ENCODE results near the gene ANKRD65.
"Not testable (repeated sequence)": the region's sequence is repeated elsewhere in the genome, so short reads cannot be mapped to it uniquely, and the experiment has no call there.

Gene ANKRD65

DNA sequence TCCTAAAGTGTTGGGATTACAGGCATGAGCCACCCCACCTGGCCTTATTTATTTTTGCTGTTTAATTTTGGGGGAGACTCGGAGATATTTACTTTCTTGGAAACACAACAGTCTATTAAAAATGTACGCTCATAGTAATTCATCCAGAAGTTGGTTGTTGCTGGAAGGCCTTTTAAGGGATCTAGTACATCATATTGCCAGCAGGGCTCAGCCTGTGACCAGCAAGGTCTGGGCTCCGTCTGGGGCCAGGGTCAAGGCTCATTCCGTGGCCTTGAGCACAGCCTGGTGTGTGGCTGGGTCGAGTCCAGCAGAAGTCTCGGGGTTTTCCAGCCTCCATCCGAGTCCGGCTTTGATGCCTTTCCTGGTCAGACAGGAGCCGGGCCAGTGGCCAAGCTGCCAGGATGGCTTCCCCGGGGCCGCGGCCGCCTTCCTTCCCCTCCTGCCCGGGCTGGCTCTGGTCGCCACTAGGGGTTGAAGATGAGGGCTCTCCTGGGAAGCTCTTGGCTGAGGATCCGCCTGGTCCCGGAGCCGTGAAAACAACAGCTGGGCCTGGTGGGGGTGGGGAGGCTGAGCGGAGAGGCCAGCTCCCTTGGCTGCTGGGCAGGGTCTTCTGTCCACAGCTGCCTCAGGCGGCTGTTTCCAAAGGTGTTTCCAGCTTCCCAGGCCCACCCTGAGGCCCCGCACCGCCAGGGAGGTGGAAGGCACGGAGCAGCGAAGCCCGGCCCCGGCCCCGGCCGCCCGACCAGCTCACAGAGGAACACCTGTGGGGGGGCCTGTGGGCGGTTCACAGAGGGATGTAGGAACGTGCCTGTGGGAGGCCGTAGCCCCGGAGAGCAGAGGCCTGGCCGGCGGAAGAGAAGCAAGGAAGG lies 9.3 kb upstream of the ANKRD65 start:
- DNase-seq: peak; percentile 51

DNA sequence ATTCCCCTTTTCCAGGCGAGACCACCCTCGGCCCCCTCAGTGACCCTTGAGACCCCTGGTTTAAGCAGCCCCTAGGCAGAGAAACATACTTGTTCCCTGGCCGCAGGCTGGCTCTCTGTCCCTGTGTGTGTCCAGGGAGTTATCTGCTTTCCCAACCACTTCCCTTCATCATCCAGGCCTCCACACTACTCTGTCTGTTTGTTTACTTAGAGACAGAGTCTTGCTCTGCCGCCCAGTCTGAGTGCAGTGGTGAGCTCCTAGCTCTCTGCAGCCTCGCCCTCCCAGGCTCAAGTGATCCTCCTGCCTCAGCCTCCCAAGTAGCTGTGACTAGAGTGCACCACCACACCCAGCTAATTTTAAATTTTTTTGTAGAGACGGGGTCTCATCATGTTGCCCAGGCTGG lies 8.6 kb upstream of the ANKRD65 start:
- DNase-seq: no peak

DNA sequence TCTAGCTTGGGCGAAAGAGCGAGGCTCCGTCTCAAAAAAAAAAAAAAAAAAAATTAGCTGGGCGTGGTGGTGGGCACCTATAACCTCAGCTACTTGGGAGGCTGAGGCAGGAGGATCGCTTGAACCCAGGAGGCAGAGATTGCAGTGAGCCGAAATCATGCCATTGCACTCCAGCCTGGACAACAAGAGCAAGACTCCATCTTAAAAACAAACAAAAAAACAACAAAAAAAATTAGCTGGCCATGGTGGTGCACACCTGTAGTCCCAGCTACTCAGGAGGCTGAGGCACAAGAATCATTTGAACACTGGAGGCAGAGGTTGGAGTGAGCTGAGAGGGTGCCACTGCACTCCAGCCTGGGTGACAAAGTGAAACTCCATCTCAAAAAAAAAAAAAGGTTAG lies 7.9 kb upstream of the ANKRD65 start:
- DNase-seq: not testable (repeated sequence)

DNA sequence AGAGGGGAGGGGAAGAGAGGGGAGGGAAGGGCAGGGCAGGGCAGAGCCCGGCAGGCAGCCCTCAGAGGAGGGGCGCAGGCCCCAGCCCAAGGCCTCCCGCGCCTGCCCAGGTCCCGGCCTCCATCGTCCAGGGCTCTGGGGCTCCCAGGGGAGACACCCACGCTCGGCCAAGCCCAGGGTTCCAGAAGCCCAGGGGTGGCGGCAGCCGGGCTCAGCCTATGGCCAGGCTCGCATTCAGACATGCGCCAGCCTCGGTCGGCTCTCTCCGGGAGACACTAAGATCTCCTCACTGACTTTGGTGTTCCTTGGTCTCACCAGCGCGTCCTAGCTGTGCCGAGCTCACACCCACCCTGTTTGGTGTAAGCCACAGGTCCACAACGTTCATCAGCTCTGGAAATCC lies 7.1 kb upstream of the ANKRD65 start:
- DNase-seq: no peak

DNA sequence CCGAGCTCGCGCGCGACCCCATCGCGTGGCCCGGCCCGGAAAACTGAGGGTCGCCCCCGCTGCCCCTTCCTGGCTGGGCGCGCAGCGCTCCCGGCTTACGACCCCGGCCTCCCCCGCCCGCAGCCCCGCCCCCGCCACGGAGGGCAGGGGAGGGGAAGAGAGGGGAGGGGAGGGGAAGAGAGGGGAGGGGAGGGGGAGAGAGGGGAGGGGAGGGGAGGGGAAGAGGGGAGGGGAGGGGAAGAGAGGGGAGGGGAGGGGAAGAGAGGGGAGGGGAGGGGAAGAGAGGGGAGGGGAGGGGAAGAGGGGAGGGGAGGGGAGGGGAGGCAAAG lies 6.7 kb upstream of the ANKRD65 start:
- no peak for DNase-seq

DNA sequence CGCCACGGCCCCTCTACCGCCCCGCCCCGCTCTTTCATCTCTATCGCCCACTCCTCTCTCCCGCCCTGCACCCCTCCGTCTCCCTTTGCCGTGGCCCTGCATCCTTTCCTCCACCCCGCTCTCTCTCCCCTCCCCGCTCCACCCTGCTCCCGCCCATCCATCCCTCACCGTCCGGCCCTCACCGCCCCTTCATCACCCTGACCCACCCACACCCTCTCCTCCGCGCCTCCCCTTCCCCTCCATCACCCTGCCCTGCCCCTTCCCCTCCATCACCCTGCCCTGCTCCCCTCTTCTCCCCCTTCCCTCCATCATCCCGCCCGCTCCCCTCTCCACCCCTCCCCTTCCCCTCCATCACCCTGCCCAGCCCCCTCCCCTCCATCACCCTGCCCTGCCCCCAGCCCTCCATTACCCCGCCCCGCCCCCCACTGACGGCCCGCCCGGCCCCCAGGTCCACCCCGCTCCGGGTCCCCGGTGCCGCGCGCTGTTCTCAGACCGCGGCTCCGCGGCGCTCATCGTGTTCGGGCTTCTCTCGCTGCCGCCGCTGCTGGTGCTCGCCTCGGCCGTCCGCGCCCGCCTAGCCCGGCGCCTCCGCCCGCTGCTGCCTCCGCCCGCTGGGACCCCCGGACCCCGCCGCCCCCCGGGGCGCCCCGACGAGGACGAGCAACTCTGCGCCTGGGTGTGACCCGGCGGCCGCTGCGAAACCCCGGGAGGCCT lies 6.2 kb upstream of the ANKRD65 start:
- DNase-seq: no peak

DNA sequence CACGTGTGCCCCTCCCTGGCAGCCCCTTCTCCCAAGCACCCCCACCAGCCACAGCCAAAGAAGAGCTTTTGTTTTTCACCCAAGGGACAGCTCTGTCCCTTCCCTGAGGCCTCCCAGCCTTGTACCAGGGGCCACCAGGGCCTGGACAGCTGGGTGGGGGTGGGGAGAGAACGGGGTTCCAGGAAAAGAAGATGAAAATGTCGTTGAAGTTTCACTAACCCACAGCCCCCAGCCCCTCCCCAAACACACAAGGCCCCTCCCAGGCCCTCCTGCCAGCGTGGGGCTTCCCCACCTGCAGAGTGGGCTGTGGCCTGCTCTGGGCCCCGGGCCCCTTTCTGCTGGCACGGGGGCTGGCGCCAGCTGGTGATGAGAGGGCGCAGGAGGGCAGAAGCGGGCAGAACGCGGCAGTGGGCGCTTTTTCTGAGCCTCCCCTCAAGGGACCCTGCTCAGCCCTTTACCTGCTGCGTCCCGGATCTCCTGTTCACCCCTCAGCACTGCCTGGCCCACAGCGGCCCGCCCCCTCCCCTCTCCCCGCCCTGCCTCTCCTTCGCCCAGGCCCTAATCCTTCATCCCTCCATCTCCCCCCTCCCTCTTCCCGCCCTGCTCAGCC lies 5.5 kb upstream of the ANKRD65 start:
- DNase-seq: no peak

DNA sequence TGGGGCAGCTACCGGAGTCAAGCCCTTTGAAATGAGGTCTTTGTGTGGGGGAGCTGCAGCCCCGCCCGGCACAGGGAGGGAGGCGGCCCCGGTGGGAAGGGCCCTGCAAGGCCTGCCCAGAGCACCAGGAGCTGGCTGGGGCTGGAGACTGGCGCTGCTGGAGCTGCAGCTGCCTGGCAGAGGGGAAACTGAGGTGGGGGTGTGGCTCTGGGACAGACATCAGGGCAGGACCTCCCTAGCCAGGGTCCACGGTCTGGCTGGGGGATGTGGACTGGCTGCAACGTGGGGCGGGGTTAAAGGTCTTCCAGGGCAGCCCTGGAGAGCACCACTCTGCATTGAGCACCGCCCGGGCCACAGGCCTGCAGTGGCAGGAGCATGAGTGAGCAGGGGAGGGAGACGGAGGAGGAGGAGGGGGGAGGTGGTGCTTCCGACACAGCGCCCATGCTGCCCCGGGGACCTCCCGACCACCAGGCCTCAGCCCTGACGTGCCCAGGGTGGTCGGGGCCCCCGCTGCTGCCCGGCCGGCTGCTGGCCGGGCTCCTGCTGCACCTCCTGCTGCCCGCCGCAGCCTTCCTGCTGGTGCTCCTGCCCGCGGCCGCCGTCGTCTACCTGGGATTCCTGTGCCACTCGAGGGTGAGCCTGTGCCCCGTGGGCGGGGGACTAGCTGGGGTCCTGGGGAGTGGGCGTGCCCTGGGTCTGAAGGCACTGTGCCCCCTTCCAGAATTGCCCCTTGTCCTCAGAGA lies 4.8 kb upstream of the ANKRD65 start:
- DNase-seq: no peak

DNA sequence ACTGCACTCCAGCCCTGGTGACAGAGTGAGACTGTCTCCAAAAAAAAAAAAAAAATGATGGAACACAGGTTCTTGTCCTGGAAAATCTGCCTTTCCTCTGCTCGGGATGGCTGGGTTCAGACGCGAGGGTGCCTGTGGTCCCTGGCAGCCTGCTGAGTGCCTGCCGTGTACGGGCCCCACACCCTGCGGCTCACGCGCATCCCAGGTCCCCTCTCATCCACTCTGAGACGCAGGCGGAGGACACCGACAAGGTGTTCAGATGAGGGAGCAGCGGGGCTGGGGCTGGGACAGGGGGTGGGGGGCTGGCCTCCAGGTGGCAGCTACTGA lies 4.3 kb upstream of the ANKRD65 start:
- no peak for DNase-seq

DNA sequence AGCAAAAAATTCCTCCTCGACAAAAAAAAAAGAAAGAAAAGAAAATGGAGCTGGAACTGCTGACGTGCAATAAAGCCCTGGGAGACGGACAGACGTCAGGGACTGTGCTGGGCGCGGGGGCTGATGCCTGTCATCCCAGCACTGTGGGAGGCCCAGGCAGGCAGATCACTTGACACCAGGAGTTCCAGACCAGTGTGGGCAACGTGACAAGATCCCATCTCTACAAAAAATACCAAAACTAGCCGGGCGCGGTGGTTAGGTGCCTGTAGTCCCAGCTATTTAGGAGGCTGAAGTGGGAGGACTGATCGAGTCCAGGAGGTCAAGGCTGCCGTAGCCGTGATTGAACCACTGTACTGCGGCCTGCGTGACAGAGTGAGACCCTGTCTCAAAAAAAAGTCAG lies 3.6 kb upstream of the ANKRD65 start:
- DNase-seq: no peak

DNA sequence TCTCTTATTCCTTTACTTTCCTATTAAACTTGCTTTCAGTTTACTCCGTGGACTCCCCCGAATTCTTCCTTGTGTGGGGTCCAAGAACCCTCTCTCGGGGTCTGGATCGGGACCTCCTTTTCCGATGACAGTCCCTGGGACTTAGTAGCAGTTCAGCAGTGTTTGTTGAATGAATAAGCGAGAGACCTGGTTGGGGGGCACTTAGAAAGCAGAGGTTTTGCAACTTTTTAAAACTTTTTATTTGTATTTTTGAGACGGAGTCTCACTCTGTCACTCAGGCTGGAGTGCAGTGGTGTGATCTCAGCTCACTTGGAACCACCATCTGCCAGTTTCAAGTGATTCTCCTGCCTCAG lies 2.1 kb upstream of the ANKRD65 start:
- DNase-seq: no peak

DNA sequence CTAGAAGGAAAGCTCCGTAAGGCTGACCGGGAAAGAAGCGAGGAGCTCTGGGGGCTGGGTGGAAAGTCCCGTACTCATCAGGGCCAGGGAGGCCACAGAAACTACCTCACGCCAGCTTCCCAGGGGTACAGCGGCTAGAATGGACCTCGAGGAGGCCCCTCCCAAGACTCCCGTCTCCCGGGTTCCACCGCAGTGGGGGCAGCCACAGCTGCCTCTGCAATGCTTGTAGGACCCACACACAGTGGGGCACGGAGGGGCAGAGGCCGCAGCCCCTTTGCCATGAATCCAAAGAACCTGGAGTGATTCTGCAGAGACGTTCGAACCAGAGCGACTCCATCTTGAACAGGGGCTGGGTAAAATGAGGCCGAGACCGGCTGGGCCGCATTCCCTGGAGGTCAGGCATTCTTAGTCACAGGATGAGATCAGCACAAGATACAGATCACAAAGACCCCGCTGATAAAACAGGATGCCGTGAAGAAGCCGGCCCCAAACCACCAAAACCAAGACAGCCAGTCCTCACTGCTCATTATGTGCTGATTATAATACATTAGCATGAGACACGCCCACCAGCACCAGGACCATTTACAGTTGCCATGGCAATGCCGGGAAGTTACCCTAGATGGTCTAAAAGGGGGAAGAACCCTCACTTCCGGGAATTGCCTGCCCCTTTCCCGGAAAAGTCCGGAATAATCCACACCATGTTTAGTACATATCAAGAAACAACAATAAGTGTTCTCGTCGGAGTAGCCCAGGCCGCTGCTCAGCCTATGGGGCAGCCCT lies 1.6 kb upstream of the ANKRD65 start:
- DNase-seq: no peak

DNA sequence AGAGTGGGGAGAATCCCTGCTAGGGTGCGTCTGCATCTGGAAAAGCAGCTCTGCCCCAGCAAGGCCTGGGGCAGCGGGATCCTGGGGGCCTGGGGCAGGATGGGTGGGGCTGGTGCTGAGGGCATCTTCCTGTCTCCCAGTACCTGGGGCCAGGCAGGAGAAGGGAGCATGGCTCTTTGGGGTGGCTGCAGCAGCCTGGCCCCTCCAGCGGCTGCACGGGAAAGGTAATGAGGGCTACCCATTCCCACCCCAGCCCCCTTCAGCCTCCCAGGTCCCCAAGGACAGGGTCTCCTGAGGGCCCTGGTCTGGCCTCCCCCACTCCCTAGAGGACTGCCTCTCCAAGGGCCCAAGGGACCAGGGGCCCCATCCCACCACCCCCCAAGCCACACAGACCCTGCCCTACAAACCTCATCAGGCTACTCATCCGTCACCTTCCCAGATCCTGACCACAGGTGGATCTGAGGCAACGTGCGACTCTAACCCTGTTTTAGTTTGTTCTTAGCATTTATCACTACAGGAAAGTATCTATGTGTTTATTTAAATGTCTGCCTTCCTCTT lies 910 bp upstream of the ANKRD65 start:
- no peak for DNase-seq

DNA sequence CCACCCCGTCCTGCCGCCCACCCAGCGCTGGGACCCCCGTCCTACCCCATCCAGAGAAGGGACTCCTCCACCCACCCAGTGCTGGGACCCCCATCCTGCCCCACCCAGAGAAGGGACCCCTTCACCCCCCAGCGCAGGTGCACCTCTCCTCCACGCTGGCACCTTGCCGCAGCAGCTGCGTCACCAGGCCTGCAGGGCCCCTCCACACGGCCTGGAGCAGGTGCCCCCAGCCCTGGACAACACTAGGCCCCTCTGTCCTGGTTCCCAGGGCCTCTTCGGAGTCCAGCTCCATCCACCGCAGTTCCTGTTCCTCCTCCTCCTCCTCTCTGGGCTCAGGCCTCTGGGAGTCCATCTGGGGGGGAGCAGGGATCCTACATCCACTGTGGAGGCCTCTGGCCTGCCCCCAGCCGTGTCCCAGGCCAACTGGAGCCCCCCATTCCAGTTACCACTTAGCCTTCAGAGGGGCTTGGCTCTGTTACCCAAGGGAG lies 378 bp downstream of the ANKRD65 start:
- no peak for DNase-seq

DNA sequence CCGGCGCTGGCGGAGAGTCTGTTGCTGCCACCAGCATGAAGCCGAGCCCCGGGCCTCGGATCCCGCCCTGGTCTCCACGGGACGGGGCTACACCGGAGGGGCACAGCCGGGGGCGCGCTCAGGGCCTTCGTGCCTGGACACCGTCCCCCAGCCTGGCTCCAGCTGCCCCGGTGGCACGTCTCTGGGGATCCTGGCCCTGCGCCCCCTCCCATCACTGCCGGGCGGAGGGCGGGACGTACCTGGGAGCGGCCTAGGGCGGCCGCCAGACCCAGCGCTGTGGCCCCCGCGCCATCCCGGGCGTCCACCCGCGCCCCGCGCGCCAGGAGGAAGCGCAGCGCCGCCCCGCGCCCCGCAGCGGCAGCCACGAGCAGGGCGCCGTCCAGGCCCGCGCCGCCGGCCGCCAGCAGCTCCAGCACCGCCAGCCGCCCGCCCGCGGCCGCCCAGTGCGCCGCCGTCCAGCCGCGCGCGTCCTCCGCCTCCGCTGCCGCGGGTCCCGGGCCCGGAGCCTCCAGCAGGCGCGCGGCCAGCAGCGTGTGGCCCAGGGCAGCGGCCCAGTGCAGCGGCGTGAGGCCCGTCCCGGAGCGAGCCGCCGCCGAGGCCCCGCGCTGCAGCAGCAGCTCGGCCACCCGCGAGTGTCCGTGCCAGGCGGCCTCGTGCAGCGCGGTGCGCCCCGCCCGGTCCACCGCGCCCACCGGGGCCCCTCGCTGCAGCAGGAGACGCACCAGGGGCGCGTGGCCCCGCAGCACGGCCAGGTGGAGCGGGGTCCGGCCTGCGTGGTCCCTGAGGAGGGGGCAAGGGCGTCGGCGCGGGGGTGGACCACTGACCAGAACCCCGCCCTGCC lies 1.0 kb downstream of the ANKRD65 start:
- DNase-seq: no peak

DNA sequence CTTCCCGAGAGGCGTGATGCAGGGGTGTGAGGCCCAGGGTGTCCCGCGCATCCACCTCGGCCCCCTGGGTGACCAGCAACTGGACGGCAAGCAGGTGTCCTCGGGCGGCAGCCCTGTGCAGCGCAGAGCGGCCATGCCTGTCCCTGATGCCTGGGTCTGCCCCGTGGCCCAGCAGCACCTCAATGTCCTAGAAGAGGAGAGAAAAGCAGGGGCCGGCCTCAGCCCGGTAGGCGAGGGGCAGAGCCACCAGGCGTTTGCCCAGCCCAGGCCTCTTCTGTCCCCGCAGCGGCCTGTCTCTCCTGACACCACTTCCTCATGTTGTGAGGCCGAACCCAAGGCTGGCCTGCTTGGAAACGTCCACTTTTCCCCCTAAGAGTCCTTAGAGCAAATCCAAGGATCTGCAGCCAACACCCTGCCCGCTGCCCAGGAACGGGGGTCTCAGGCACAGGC lies 1.7 kb downstream of the ANKRD65 start:
- no peak for DNase-seq

DNA sequence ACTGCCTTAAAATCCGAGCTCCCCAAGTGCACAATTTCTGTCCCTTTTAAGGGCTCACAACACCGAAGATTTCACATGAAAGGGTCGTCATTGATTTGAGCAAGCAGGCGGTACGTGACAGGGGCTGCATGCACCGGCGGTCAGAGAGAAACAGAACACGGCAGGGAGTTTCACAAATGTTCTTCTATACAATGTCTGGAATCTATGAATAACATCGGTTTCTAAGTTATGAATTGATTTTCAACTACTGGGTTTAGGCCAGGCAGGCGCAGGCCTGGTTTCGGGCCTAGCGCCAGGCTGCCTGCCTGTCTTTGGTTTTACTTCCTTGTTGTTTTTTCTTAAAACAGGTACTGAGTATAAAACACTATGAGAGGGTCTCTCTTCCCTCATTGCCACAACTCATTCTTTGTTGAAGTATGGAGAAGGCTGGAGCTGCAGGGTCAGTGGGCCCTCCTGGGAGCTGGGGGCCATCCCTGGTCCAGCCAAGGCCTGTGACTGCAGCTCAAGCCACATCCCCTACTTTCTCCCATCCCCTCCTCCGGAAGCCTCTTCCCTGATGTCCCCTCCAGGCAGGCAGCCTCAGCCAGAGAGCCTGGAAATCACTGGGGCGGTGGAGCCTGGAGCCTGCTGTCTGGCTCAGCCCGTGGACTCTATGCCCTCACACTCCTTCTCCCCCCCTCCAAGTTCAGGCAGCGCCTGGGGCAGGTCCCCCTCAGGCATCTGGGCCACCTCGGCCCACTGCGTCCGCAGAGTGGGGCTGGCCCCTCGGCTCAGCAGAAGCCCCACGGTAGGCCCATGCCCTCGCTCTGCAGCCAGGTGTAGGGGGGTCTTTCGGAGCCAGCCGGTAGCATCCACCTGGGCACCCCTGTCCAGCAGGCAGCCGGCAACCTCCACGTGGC lies 2.4 kb downstream of the ANKRD65 start:
- no peak for DNase-seq

DNA sequence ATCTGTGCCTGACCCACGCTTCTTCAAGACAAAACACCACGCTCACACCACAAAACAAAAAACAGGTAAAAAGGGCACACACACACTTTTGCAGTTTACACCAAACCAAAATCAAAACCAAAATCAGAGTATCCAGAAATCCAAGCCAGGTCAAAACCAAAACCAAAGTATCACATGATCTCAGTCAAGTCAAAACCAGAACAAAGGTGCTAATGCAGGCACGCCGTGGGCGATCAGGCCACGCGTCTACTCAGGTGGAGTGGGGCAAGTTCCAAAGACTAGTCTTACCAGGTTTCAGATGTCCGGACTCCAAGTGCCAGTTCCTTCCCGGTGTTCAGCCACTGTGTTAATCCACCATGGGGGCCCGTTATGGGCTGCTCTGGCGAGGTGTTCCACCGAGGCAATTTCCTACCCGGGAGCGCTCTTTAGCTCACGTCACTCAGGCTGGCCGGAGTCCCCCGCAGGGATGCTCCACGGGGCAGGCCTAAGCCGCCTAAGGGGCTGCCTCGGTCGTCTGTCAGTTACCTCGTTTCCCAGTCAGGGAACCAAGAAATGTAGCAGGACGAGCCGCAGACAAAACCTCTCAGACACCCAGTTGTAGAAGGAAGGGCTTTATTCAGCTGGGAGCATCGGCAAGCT lies 3.1 kb downstream of the ANKRD65 start:
- not testable (repeated sequence) for DNase-seq

DNA sequence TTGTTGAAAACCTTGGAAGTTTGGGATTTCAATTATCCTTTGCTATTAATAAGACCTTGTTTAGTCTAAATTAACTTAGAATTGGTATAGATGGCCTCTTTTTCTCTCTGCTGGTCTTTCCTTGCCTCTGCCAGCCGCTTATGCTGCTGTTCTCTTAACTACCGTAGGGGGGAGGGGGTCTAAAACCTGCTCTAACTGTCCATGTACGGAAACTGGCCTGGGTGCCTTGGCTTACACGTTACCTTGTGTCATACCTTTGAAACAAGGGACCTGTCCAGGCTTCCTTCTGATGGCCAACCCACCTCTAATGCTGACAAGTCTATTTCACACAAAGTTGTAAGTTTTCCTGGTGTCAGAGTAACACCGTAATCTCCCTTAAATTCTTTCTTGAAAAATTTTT lies 3.7 kb downstream of the ANKRD65 start:
- not testable (repeated sequence) for DNase-seq

DNA sequence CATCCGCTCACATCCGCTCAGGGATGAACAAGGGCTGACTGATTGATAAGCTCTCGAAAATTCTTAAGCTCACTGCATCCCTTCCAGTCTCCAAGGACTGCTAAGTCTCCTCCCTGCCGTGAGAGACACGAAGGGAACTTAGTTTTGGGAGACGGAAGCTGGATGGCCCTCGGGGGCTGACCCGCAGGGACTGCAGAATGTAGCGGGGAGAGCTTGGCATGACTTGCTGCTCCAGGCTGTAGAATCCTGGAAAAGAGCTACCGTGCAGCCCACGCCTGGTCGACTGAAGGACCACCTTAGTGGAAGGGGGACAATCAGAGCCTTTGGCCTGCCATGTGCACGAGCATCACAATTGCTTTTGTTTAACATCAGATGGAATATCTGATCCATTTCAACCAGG lies 5.3 kb downstream of the ANKRD65 start:
- no peak for DNase-seq
